Thoracic aorta (tissue), 2 donors: ENCODE measurements around the gene CPA1. TPM values are rescaled to one million over a fixed set of nuclear protein-coding genes. Genes with fewer than 3 reads are reported as not detected.

Source experiments
- ATAC-seq: fragments of 150-250 bp; one replicate; pipeline ENCODE4 v1.8.0; 2017; ENCODE audit warnings: low read depth; ENCODE audit not compliant: insufficient number of reproducible peaks, low FRiP score
- DNase-seq: peaks from one replicate; pipeline ENCODE4 v3.0.0-alpha.2; 2020; ENCODE audit warnings: low spot score
- H3K27ac ChIP-seq, 2 donors: fragments of 200-600 bp; sonication (generic); 1 replicate in 1 of 2; 2 replicates in 1 of 2; pipeline ENCODE4 v1.5.1; 2016; ENCODE audit warnings: mild to moderate bottlenecking in 2 of 2, moderate library complexity in 2 of 2
- H3K27me3 ChIP-seq: fragments of 200-600 bp; sonication (generic); replicated peaks from 2 replicates; pipeline ENCODE4 v1.6.0; 2016; ENCODE audit warnings: mild to moderate bottlenecking; ENCODE audit not compliant: insufficient read depth
- H3K36me3 ChIP-seq: fragments of 200-600 bp; sonication (generic); one replicate; pipeline ENCODE4 v1.5.1; 2016
- H3K4me1 ChIP-seq, 2 donors: fragments of 200-600 bp; sonication (generic); 1 replicate in 1 of 2; 2 replicates in 1 of 2; pipeline versions ENCODE4 v1.5.1 to v1.6.0; 2016; ENCODE audit warnings: low read depth in 2 of 2, mild to moderate bottlenecking in 1 of 2; ENCODE audit not compliant: control insufficient read depth in 1 of 2
- H3K4me3 ChIP-seq: fragments of 200-600 bp; sonication (generic); 2 replicates; pipeline ENCODE4 v1.5.1; 2016; ENCODE audit warnings: mild to moderate bottlenecking
- H3K9me3 ChIP-seq: fragments of 200-600 bp; sonication (generic); 2 replicates; pipeline ENCODE4 v1.5.1; 2016
- CTCF ChIP-seq: fragments of 200-600 bp; sonication (generic); IDR thresholded peaks from one replicate; pipeline ENCODE4 v1.5.1; 2019; ENCODE audit warnings: antibody characterized with exemption
- total RNA-seq, 2 donors: library from RNA; depleted of rRNA; stranded (reverse); fragments of >200 nt; gene quantifications; one replicate each; pipeline versions ENCODE4 v1.1.0 to v1.2.3, GENCODE V29; 2016

CPA1 gene
- total RNA-seq, result 1 to 10 TPM; 1.8 to 4.1 TPM

GRCh38 chr7:130379921-130380860, at the start of gene CPA1:
Gene CPA1, plus strand, starts transcription at chr7:130380494. Its CDS starts 27 bp downstream, at chr7:130380521.
- H3K9me3 ChIP-seq, result no peaks in the 10 kb centered on the region
- ATAC-seq (no peak), DNase-seq (no peak)
- no peak for TF ChIP-seq CTCF
- H3K4me1 ChIP-seq, result peaks cover 8 to 16% of the 10 kb centered on the region in 2 donors
- no peak within 1 kb of the TSS for H3K4me3 ChIP-seq
- H3K27ac ChIP-seq, result peak within 1 kb of the TSS; percentile 3 to 19
- no peaks in the 10 kb centered on the region for H3K27me3 ChIP-seq
- H3K36me3 ChIP-seq, result no peaks in the 10 kb centered on the region

GRCh38 chr7:130332259-130333053, 47.8 kb upstream of the CPA1 start:
- TF ChIP-seq CTCF, result no peak
- DNase-seq (no peak), ATAC-seq (no peak)
- Histone ChIP-seq H3K27ac (no peak overlapping the region), H3K4me3 (no peak overlapping the region), H3K27me3 (no peaks in the 10 kb centered on the region), H3K9me3 (no peaks in the 10 kb centered on the region), H3K4me1 (peaks cover 0 to 11% of the 10 kb centered on the region in 2 donors), H3K36me3 (no peaks in the 10 kb centered on the region)

GRCh38 chr7:130333832-130334231, 46.5 kb upstream of the CPA1 start:
- H3K27ac ChIP-seq, result no peak overlapping the region
- DNase-seq (no peak), ATAC-seq (no peak)
- peaks cover 0 to 11% of the 10 kb centered on the region in 2 donors for H3K4me1 ChIP-seq
- H3K9me3 ChIP-seq, result no peaks in the 10 kb centered on the region
- H3K4me3 ChIP-seq, result no peak overlapping the region
- TF ChIP-seq CTCF, result no peak
- no peaks in the 10 kb centered on the region for H3K36me3 ChIP-seq
- no peaks in the 10 kb centered on the region for H3K27me3 ChIP-seq

GRCh38 chr7:130334274-130334673, 46.0 kb upstream of the CPA1 start:
- Histone ChIP-seq H3K4me3 (no peak overlapping the region), H3K27ac (no peak overlapping the region), H3K9me3 (no peaks in the 10 kb centered on the region), H3K4me1 (peaks cover 0 to 11% of the 10 kb centered on the region in 2 donors), H3K27me3 (no peaks in the 10 kb centered on the region), H3K36me3 (no peaks in the 10 kb centered on the region)
- DNase-seq, result no peak
- ATAC-seq, result no peak
- TF ChIP-seq CTCF, result no peak

GRCh38 chr7:130337410-130337971, 42.8 kb upstream of the CPA1 start:
- H3K36me3 ChIP-seq, result no peaks in the 10 kb centered on the region
- ATAC-seq (no peak), DNase-seq (no peak)
- H3K27me3 ChIP-seq, result no peaks in the 10 kb centered on the region
- TF ChIP-seq CTCF, result no peak
- H3K4me3 ChIP-seq, result no peak overlapping the region
- no peaks in the 10 kb centered on the region for H3K9me3 ChIP-seq
- H3K4me1 ChIP-seq, result peaks cover 0 to 11% of the 10 kb centered on the region in 2 donors
- H3K27ac ChIP-seq, result no peak overlapping the region
